KOPT-K1 (cell line): ENCODE results near the gene NAA10.
A peak's percentile ranks its signal among the peaks of the same experiment; 100 is the strongest.

Experiments
- H3K27ac ChIP-seq: fragments of 200-600 bp; sonication (generic); 2 replicates; pipeline ENCODE4 v1.5.1; 2016; ENCODE audit warnings: antibody characterized with exemption, mild to moderate bottlenecking, low read depth, low read length; ENCODE audit not compliant: poor library complexity, severe bottlenecking
- H3K36me3 ChIP-seq: fragments of 200-600 bp; sonication (generic); 2 replicates; pipeline ENCODE4 v1.5.1; 2017; ENCODE audit warnings: antibody characterized with exemption, mild to moderate bottlenecking, low read length, moderate library complexity; ENCODE audit not compliant: insufficient read depth
- H3K9me3 ChIP-seq: fragments of 200-600 bp; sonication (generic); 2 replicates; pipeline ENCODE4 v1.5.1; 2017; ENCODE audit warnings: antibody characterized with exemption, low read length, mild to moderate bottlenecking; ENCODE audit not compliant: insufficient read depth, poor library complexity, severe bottlenecking

The NAA10 gene

DNA sequence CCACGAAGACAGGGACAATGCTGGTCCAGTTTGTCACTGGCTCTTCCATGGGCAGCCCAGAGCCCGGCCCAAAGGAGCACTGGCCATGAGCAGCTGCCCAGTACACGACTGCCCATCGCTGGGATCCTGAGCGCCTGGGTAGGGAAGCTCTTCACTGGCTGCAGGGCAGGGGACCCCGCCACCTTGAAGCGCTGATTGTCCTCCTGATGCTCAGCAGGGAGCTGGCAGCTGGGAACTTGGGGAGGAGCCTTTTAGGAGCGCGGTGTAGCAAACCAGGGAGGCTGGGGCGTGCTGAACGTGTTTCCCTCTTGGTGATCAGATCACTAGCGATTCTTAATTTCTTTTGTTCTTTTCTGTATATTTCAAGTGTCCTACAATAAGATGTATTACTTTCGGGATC is 50.7 kb downstream of the NAA10 start:
- no peaks in the 10 kb centered on the region for H3K36me3 ChIP-seq
- no peak overlapping the region for H3K27ac ChIP-seq
- H3K9me3 ChIP-seq = no peaks in the 10 kb centered on the region

DNA sequence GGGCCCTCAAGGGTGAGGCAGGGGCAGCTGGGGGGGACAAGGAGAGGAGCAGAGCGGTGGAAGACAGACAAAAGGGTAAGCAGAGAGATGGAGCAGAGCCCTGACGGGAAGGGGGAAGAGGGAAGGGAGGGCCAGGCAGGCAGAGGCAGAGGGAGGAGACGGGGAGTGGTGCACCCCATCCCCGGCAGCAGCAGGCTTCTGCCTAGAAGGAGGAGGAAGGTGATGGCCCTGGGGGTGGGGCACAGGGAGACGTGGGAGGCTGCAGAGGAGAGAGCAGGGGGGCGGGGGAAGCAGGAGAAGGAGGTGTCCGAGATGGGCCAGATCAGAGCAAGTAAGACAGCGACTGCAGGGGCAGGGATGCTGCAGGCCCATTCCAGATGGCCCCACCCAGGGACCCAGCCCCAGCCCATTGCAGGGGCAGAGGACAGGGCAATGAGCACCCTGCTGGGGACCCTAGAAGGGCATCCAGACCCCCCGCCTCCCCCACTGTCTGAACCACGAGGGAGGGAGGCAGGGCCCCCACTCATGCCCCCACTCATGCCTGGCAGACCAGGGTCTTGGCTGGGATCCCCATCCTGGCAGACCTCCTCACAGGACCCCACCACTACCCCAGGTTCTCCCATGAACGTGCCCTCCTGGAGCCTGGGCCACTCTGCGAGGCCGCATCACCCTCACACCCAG is 51.5 kb downstream of the NAA10 start:
- no peaks in the 10 kb centered on the region for H3K9me3 ChIP-seq
- H3K27ac ChIP-seq = no peak overlapping the region
- H3K36me3 ChIP-seq = no peaks in the 10 kb centered on the region

DNA sequence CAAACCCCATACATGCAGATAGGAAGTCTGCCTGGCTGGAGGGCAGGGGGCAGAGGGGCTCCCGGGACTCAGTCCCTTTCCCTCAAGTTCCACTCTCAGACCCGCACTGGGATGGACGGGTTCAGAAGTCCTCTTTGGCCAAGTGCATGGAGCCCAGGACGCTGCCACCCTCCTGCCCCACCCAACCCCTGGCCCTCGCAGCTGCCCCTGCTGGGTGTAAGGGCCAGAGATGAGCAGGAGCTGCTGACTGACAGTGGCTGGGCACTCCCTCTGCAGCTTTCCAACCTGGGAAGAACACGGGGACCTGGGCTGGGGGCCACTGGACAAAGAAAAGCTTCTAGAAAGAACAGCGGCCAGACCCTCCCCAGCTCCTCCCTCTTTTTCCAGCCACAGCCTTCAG is 52.3 kb downstream of the NAA10 start:
- no peaks in the 10 kb centered on the region for H3K9me3 ChIP-seq
- H3K36me3 ChIP-seq = no peaks in the 10 kb centered on the region
- no peak overlapping the region for H3K27ac ChIP-seq

DNA sequence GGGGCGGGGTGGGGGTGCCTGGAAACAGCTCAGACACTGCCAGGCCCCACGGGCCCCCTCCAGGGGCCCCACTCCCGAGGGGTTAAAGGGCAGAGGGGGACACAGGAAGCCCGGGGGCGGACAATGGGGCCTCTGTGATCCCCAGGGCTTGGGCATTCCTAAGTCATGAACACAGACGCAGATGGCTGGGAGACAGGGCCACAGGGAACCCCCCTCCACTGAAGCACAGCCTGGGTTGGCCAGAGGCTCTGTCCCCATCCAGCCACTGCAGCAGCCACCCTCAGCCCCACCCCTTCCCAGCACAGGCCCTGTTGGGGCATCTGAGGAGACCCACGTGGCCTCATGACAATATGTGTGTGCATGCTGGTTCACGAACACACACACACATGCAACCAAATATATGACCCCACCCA is 52.7 kb downstream of the NAA10 start:
- Histone ChIP-seq H3K36me3 (no peaks in the 10 kb centered on the region), H3K27ac (no peak overlapping the region), H3K9me3 (no peaks in the 10 kb centered on the region)

DNA sequence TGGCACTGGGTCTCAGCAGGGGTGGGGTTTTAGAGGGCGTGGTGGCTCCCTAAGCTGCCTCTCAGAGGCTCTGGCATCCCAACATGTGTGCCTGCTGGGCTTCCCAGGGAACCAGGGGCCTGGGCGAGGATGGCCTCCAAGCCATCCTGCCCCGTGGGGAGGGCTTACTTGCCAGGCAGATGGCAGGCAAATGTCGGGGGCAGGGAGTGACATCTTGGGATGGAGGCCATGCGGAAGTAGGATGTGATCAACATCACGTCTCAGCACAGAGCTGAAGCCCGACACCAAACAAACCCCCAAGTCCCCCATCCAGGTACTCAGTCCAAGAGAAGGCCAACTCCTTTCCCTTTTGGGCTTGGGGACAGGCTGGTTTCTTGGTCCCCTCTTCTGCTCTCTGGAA is 53.6 kb downstream of the NAA10 start:
- Histone ChIP-seq H3K36me3 (no peaks in the 10 kb centered on the region), H3K9me3 (no peaks in the 10 kb centered on the region), H3K27ac (no peak overlapping the region)

DNA sequence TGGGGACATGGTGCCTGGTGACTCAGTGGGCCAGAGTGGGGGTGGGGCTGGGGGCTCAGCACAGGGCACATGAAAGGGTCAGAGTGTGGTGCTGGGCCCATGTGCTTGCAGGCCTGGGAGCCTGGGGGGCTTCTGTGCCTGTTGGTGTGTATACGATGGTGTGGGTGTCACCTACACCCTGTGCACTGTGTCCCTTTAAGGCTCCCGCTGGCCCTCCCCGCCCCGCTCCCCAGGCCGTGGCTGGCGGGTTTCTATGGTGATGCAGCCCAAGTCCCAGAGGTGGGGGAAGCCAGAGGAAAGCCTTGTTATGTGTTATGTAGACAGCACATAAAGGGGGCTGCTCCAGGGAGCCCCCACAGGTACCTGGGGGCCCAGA is 54.4 kb downstream of the NAA10 start:
- Histone ChIP-seq H3K36me3 (no peaks in the 10 kb centered on the region), H3K9me3 (no peaks in the 10 kb centered on the region), H3K27ac (no peak overlapping the region)

DNA sequence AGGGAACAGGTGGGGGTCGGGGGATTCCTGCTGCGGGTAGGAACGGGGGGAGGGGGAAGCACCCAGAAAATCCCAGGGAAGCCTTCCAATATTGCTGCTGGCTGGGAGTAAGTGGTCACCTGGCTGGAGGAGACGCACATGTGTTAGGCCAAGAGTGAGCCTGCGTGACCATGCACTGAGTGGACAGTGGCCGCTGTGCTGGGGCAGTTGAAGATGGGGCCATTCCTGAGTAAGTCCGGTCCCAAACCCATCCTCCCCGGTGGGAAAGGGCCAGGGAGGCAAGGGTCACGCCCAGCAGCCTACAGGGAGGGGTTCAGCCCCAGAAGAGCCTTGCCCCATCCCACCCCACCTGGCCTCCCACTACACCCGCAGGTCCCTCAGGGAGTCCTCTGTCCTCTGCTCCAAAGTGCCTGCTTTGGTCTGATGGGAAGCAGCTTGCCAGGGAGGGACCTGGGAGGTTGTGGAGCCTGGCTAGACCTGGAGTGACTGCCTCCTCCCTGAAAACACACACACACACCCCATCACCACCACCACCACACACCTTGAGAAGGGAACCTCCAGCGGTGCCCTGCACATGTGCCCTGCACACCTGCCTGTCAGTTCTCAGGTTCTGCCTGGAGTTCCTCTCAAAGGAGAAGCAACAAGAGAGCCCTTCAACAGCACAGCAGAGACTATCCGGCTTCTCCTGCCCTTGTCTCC is 54.9 kb downstream of the NAA10 start:
- peak overlapping the region; percentile 14 for H3K27ac ChIP-seq
- H3K9me3 ChIP-seq = no peaks in the 10 kb centered on the region
- H3K36me3 ChIP-seq = no peaks in the 10 kb centered on the region
